GM18868 (cell line): ENCODE data around the gene FAM149B1.
"Not testable (repeated sequence)": the region's sequence is repeated elsewhere in the genome, so short reads cannot be mapped to it uniquely, and the experiment has no call there.

Experiments
- ATAC-seq: cut with Tn5 transposase; IDR thresholded peaks from one replicate; pipeline ENCODE4 v1.9.1; 2021; ENCODE audit warnings: mild to moderate bottlenecking, moderate library complexity; ENCODE audit not compliant: unreplicated experiment

FAM149B1 gene

DNA sequence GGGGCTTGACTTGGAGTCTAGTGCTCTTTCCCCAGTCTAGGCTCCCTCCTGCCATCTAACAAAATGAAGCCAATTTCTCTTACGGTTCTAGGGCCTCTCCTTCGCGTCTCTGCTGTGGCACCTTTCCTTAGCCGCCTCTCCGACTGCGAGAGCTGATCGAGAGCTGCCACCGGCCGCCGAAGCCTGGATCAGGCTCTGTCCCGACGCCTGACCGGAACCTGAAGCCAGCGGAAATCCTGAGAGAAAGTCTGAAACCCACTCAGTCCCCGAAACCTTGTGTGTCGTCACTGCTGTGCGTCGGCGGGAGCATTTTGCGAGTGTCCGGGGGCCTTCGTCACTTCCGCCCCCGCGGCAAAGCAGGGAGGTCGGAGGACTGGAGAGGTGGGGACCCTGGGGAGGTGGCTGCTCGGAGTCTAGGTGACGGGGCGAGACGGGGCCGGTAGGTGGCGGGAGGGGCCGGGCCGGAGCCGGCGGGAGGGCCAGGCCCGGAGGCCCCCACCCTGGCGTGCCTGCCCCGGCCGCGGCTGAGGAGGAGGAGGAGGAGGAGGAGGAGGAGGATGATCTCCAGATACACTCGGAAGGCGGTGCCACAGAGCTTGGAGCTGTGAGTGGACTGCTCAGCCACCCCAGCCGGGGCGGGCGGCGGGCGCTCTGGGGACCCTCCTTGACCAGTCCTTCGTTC, at the start of gene FAM149B1, which contains the start of gene ECD:
Gene FAM149B1 (plus strand): TSS at position 337 of the 682 bp plus-strand sequence. CDS start 221 bp downstream, at position 558.
Gene ECD (minus strand): TSS at position 226 of the 682 bp plus-strand sequence. CDS start 4,071 bp downstream, outside the sequence.
- ATAC-seq = peak; percentile 93

DNA sequence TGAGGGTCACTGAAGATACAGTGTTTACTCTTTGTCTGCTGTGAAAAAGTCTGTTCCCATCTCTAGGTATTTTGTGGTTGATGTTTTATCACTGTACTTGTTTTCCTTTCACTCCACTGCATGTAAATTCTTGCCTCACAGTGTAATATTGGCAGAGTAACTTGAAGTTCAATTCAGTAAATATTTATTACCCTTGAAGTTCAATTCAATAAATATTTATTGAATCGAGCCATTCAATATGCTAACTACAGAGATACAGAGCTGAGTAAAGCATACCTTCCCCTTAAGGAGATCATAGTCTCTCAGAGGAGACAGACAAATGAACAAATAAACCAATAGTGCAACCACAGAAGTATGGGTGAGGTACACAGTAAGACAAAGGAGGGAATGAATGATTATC, 48.5 kb upstream of the FAM149B1 start:
- ATAC-seq = no peak

- ATAC-seq = no peak
Observed at GRCh38 chr10:73119952-73120351, 48.0 kb upstream of the FAM149B1 start.

GRCh38 chr10:73126343-73126742, 41.6 kb upstream of the FAM149B1 start:
- no peak for ATAC-seq

- no peak for ATAC-seq
Observed at GRCh38 chr10:73131301-73131700, 36.6 kb upstream of the FAM149B1 start.

GRCh38 chr10:73131913-73132686, 35.8 kb upstream of the FAM149B1 start:
- ATAC-seq = no peak

- no peak for ATAC-seq
Observed at GRCh38 chr10:73134727-73135126, 33.2 kb upstream of the FAM149B1 start.

GRCh38 chr10:73136627-73137026, 31.3 kb upstream of the FAM149B1 start:
- ATAC-seq = no peak

DNA sequence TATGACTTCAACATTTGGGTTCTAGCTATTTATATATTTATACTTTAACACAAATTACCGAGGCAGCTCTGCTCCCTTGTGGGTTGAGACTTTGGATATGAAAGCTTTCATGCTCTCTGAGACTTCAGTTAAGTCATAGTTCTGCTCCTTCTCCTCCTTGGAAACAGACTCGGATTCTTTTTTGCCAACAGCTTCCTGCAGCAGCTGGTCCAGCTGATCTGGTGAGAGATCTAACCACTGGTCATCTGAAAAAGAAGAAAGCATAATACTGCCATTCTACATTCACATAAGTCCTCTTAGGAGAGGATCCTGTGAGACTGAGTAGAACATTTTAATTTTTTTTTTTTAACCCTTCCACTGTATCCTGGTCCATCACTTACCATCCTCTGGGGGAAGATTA, 28.7 kb upstream of the FAM149B1 start:
- ATAC-seq = no peak

- ATAC-seq = no peak
Observed at GRCh38 chr10:73141603-73142002, 26.3 kb upstream of the FAM149B1 start.

- ATAC-seq = not testable (repeated sequence)
Observed at GRCh38 chr10:73150633-73151413, 17.1 kb upstream of the FAM149B1 start.

GRCh38 chr10:73152009-73152408, 15.9 kb upstream of the FAM149B1 start:
- ATAC-seq = no peak

GRCh38 chr10:73156054-73156453, 11.9 kb upstream of the FAM149B1 start:
- ATAC-seq = no peak

DNA sequence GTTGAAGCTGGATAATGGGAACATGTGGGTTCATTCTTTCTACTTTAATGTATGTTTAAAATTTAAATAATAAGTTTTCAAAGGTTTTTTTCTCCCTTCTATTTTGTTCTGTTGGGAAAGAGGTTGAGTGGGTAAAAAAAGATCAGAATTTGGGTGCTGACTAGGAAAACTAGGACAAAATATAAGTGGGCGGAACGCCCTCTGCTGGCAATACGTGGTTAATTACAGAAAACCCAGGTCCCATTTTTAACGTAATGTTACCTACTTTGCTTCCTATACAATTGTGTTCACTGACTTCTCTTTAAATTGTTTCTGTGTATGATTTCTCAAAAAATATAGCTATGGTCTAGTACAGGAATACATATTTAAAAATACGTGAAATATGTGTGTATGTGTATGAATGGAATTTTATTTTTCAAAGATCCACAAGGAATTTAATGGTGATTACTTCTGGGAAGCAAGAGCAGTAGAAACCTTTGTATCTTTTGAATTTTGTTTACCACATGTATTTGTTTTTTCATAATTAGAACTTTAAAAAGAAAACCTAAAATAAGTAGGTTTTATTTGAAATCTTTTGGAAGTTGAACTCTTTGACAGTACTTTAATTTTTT, 8.8 kb upstream of the FAM149B1 start:
- ATAC-seq = no peak

- no peak for ATAC-seq
Observed at GRCh38 chr10:73161079-73161478, 6.8 kb upstream of the FAM149B1 start.

DNA sequence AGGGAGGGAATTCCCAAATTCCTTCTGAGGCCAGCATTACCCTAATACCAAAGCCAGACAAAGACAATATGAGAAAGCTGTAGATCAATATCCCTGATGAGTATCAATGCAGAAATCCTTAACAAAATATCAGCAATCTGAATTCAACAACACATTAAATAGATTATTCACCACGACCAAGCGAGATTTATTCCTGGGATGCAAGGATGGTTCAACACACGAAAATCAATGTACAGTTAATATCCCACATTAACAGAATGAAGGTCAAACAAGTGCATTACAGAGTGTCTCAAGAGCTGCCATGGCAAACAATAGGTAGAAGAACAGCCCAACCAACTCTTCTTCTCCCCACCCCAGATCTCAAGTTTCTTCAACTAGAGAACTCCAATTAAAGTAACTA, 6.3 kb upstream of the FAM149B1 start:
- no peak for ATAC-seq

DNA sequence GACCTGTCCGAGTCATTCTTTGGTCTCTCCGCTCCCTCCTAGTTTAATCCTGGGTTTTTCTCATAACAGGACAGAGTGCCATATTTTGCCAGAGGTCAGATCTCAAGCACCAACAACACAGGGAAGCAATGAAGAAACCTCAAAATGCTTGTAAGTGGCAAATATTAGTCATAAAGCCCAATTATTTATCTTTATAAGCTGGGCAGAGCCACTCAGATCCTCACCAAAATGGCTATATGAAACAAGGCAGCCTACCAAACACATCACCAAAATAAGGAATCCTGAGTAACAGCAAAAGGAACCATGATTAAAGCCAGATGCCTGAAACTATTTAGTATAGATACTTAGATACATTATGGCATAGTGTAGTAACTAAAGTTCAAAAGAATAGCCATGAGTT, 4.8 kb upstream of the FAM149B1 start:
- ATAC-seq = no peak

GRCh38 chr10:73166972-73167371, 947 bp upstream of the FAM149B1 start:
- ATAC-seq = no peak

DNA sequence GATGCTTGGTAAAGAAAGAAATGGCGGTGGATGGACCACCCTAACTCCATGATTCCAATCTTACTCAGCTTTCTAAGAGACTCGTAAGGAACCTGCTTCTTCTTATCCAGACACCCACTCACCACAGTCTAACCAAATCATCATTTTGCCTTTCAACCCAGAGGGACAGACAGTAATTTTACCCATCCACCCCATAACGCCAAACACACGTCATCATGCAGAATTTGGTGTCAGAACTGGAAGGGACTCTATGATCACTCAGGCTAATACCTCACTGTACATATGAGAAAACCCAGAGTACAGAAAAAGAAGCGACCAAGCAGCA, 499 bp upstream of the FAM149B1 start:
- no peak for ATAC-seq

- peak; percentile 18 for ATAC-seq
Observed at GRCh38 chr10:73168465-73168803, 515 bp downstream of the FAM149B1 start.

DNA sequence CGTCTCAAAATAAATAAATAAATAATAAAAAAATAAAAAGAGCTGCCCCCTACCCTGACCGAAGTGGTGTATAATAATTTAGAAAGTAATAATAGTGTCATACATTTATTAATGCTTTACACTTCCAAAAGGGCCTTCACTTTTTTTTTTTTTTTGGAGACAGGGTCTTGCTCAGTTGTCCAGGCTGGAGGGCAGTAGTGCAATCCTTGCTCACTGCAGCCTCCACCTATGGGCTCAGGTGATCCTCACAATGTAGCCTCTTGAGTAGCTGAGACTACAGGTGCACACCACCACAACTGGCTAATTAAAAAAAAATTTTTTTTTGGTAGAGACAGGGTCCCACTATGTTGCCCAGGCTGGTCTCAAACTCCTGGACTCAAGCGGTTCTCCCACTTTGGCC, 1.4 kb downstream of the FAM149B1 start:
- ATAC-seq = no peak
